Measurements from ENCODE around the gene PLEKHM2. TPM values are rescaled to one million over a fixed set of nuclear protein-coding genes. Genes with fewer than 3 reads are reported as not detected.
A peak's percentile ranks its signal among the peaks of the same experiment; 100 is the strongest.
"Not testable (repeated sequence)": the region's sequence is repeated elsewhere in the genome, so short reads cannot be mapped to it uniquely, and the experiment has no call there.

PLEKHM2 gene
- total RNA-seq, 1 donor, result 54.0 TPM

DNA sequence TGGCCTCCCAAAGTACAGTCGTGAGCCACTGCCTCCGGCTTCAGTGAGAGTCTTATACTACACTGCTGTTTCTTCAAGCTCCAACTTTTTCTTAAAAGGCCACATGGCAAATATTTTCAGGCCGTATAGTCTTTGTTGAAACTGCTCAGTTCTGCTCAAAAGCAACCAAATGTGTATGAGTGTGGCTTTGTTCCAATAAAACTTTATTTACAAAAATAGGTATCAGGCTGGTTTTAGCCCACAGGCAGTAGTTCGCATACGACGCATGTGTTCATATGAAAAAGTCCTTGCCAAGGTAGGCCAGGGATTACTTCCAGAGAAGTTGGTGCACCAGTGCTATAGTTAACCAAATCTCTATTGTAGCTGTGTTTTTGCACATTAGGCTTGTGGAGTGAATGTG is 6.2 kb downstream of the PLEKHM2 start:
- no peak for DNase-seq (ENCODE audit: low read depth)
- H3K4me3 ChIP-seq (ENCODE audit: low read depth, low read length), result no peak overlapping the region

DNA sequence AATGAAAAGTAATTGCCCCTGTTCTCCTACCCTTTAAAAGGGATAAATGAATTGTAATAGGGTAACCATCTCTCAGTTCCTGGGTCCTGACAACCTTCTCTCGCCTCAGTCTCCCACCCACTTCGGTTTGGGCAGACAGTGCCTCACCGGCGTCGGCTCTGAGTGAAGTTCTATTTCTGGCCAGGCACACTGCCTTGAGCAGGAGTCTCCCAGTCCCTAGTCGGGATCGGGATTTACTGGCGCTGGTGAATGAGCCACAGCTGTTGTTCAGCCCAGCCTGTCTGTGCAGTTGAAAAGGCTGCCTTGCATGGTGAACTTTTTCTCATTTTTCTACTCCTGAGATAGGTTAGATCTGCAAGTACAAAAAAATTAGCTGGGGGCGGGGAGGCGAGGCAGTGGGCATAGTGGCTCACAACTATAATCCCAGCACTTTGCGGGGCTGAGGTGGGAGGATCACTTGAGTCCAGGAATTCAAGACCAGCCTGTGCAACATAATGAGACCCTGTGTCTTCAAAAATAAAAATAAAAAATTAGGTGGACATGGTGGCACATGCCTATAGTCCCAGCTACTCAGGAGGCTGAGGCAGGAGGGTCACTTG is 7.4 kb downstream of the PLEKHM2 start:
- DNase-seq (ENCODE audit: low read depth), result peak; percentile 72
- H3K4me3 ChIP-seq (ENCODE audit: low read depth, low read length), result no peak overlapping the region
- TF ChIP-seq, protein P1, sequence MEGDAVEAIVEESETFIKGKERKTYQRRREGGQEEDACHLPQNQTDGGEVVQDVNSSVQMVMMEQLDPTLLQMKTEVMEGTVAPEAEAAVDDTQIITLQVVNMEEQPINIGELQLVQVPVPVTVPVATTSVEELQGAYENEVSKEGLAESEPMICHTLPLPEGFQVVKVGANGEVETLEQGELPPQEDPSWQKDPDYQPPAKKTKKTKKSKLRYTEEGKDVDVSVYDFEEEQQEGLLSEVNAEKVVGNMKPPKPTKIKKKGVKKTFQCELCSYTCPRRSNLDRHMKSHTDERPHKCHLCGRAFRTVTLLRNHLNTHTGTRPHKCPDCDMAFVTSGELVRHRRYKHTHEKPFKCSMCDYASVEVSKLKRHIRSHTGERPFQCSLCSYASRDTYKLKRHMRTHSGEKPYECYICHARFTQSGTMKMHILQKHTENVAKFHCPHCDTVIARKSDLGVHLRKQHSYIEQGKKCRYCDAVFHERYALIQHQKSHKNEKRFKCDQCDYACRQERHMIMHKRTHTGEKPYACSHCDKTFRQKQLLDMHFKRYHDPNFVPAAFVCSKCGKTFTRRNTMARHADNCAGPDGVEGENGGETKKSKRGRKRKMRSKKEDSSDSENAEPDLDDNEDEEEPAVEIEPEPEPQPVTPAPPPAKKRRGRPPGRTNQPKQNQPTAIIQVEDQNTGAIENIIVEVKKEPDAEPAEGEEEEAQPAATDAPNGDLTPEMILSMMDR (IDR thresholded peaks at IDR 0.05; ENCODE audit: insufficient read depth, low read depth, low read length), result no peak

More for the DNA sequence above, 6.2 kb downstream of the PLEKHM2 start:
- TF ChIP-seq, protein P1 (IDR thresholded peaks at IDR 0.05; ENCODE audit: insufficient read depth, low read depth, low read length), result no peak

DNA sequence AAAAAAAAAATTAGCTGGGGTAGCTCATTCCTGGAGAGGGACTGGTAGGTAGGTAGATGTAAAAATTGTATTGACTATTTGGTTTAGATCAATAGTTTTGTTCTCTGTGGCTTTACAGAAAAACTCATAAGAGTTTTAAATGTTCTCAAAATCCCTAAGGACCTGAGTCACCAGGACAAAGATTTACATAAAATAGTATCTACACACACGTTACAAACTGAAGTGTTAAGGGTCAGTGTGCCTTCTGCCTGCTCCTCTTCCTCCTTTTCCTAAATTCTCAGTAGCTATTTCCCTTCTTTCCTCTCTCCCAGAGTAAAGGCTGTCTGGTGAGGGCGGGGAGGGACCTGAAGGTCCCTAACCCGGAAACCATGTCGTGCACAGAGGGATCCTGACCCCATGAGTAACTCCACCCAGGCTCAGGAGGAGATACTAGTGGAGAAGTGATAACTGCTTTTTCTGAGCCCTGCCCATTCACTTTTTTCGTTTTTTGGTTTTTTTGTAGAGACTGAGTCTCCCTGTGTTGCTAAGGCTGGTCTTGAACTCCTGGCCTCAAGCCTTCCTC is 8.1 kb downstream of the PLEKHM2 start:
- TF ChIP-seq, protein P1 (IDR thresholded peaks at IDR 0.05; ENCODE audit: insufficient read depth, low read depth, low read length), result no peak

DNA sequence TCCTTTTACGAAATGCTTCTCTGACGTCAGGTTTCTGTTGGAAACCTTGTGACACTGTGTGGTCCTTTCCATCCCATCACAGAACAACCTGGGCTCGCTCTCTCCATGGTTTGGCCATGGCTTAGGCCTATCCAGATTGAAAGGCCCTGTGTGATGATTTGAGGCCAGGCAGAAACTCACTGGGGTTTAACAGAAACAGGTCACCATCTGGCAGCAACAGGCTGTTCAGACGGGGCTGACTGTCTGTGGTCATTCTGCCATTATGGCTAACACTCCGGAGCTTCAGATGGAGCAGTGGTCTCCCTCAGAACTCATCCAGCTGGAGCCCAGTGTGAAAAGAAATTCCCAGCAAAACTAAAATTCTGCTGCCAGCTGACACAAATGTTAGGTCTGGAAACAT is 9.3 kb downstream of the PLEKHM2 start:
- DNase-seq (ENCODE audit: low read depth), result no peak
- TF ChIP-seq, protein P1 (IDR thresholded peaks at IDR 0.05; ENCODE audit: insufficient read depth, low read depth, low read length), result no peak
- no peak overlapping the region for H3K4me3 ChIP-seq (ENCODE audit: low read depth, low read length)

More for the DNA sequence above, 8.1 kb downstream of the PLEKHM2 start:
- no peak overlapping the region for H3K4me3 ChIP-seq (ENCODE audit: low read depth, low read length)
- DNase-seq (ENCODE audit: low read depth), result peak; percentile 46

DNA sequence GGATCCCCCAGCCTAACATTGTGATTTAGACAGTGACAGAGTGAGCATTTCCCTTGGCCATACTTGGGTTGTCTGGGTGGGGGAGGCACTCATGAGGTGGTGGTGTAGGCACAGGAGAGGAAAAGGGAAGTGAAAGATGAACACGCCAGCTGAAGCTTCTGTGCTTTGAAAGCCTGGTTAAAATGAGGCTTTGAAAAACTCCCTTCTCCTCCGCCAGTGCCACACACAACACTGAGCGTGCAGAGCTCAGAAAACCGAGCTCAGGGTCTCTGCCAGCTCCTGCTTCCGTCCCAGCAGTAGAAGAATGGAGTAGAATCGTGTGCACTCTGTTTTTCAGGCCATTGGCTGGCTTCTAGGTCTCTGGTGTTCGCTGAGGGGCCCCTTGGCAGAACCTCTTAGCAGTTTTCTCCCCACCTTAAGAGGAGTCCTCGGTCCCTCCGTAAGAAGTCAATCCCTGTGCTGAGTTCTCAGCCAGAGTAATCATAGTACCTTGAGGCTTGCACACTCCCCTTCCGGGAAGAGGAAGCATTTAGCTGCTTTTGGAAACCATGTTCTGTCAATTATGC is 12.9 kb downstream of the PLEKHM2 start:
- TF ChIP-seq, protein P1 (IDR thresholded peaks at IDR 0.05; ENCODE audit: insufficient read depth, low read depth, low read length), result no peak
- no peak for DNase-seq (ENCODE audit: low read depth)
- H3K4me3 ChIP-seq (ENCODE audit: low read depth, low read length), result no peak overlapping the region

DNA sequence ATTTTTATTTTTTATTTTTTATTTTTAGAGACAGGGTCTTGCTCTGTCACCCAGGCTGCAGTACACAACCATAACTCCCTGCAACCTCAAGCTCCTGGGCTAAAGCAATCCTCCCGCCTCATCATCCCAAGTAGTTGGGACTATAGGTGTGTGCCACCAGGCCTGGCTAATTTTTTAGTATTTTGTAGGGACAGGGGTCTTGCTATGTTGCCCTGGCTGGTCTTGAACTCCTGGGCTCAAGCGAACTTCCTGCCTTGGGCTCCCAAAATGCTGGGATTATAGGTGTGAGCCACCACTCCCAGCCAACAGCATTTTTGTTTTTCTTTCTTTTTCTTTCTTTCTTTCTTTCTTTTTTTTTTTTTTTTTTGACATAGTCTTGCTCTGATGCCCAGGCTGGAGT is 14.1 kb downstream of the PLEKHM2 start:
- TF ChIP-seq, protein P1 (IDR thresholded peaks at IDR 0.05; ENCODE audit: insufficient read depth, low read depth, low read length), result no peak
- no peak for DNase-seq (ENCODE audit: low read depth)
- no peak overlapping the region for H3K4me3 ChIP-seq (ENCODE audit: low read depth, low read length)

DNA sequence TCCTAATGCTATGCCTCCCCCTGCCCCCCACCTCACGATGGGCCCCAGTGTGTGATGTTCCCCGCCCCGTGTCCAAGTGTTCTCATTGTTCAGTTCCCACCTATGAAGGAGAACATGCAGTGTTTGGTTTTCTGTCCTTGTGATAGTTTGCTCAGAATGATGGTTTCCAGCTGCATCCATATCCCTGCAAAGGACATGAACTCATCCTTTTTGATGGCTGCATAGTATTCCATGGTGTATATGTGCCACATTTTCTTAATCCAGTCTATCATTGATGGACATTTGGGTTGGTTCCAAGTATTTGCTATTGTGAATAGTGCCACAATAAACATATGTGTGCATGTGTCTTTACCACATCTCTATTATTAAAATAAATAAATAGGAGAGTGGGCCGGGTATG is 15.2 kb downstream of the PLEKHM2 start:
- not testable (repeated sequence) for DNase-seq (ENCODE audit: low read depth); H3K4me3 ChIP-seq (ENCODE audit: low read depth, low read length)

Measured in fibroblast of villous mesenchyme (primary cell).